ENCODE results near the gene CLCN4. TPM values are rescaled to one million over a fixed set of nuclear protein-coding genes. Genes with fewer than 3 reads are reported as not detected.

The CLCN4 gene
- polyA plus RNA-seq, 1 of the 3 experiments (the other 2 are of a cell fraction) = 1.1 TPM

GRCh38 chrX:10163031-10163430, 6.3 kb downstream of the CLCN4 start:
- no peak overlapping the region for H3K4me2 ChIP-seq
- DNase-seq = no peak
- WGBS (ENCODE audit: low lambda C conversion rate) = 53% methylated on average over 2 of the region's 2 CpGs
- peaks cover 7% of the 10 kb centered on the region; the same call in 1 of the 2 replicates for H3K27me3 ChIP-seq (ENCODE audit: insufficient read depth)
- no peaks in the 10 kb centered on the region for H3K9me3 ChIP-seq
- no peaks in the 10 kb centered on the region for H3F3A ChIP-seq (replicated peaks; ENCODE audit: insufficient read depth)
- H3K79me2 ChIP-seq (ENCODE audit: insufficient read depth) = no peaks in the 10 kb centered on the region
- H3K4me1 ChIP-seq (ENCODE audit: control insufficient read depth in 1 of 2, insufficient read depth in 2 of 2, low read depth in 1 of 2, low read length in 1 of 2) = no peaks in the 10 kb centered on the region; a peak in 1 of 4 replicates
- H4K20me1 ChIP-seq (ENCODE audit: insufficient read depth) = no peaks in the 10 kb centered on the region
- H3K36me3 ChIP-seq (replicated peaks in 1 of 2; ENCODE audit: control insufficient read depth in 1 of 2, insufficient read depth in 2 of 2, low read length in 1 of 2) = no peaks in the 10 kb centered on the region
- ChIA-PET CTCF (no interaction called here), POLR2A (no interaction called here)
- H2AFZ ChIP-seq (ENCODE audit: low read depth) = no peak overlapping the region
- no peaks in the 10 kb centered on the region for H3K9me2 ChIP-seq
- H3K27ac ChIP-seq (ENCODE audit: low read depth in 2 of 2, low read length in 1 of 2) = no peak overlapping the region
- H3K4me3 ChIP-seq (ENCODE audit: low read depth in 2 of 2, low read length in 1 of 2) = no peak overlapping the region
- no peak overlapping the region for H3K9ac ChIP-seq
- TF ChIP-seq RAD21 (IDR thresholded peaks at IDR 0.05; ENCODE audit: low read length) = no peak
- no peak for TF ChIP-seq FOXJ3 (CRISPR knock-in tag; IDR thresholded peaks at IDR 0.05)
- no peak for TF ChIP-seq POLR2AphosphoS5 (IDR thresholded peaks at IDR 0.05; ENCODE audit: low read depth, low read length)
- TF ChIP-seq TCF12 (IDR thresholded peaks at IDR 0.05) = no peak
- TF ChIP-seq GATA2 (CRISPR knock-in tag; IDR thresholded peaks at IDR 0.05) = no peak
- TF ChIP-seq ELF1 (IDR thresholded peaks at IDR 0.05) = no peak
- TF ChIP-seq SIN3A (IDR thresholded peaks at IDR 0.05; ENCODE audit: borderline replicate concordance, low read depth, low read length) = no peak
- no peak for TF ChIP-seq YY1 (IDR thresholded peaks at IDR 0.05; ENCODE audit: low read depth)
- no peak for TF ChIP-seq CTCF (IDR thresholded peaks at IDR 0.05)
- no peak for TF ChIP-seq NFIC (IDR thresholded peaks at IDR 0.05; ENCODE audit: borderline replicate concordance)
- TF ChIP-seq MXI1 (IDR thresholded peaks at IDR 0.05; ENCODE audit: low read depth, low read length) = no peak
- no peak for TF ChIP-seq USF2 (IDR thresholded peaks at IDR 0.05; ENCODE audit: borderline replicate concordance, low read depth, low read length)
- TF ChIP-seq ZBTB33 (IDR thresholded peaks at IDR 0.05; ENCODE audit: borderline replicate concordance, low read depth) = no peak
- TF ChIP-seq RXRA (IDR thresholded peaks at IDR 0.05; ENCODE audit: borderline replicate concordance, low read depth) = no peak
- no peak for TF ChIP-seq CHD2 (IDR thresholded peaks at IDR 0.05; ENCODE audit: low read length, partially characterized antibody)
- TF ChIP-seq FOSL2 (IDR thresholded peaks at IDR 0.05; ENCODE audit: borderline replicate concordance, low read depth) = no peak
- no peak for TF ChIP-seq RCOR1 (IDR thresholded peaks at IDR 0.05; ENCODE audit: low read length)

Measured in SK-N-SH (cell line).